H9 (cell line): ENCODE measurements around the gene IL20RB. TPM values are rescaled to one million over a fixed set of nuclear protein-coding genes. Genes with fewer than 3 reads are reported as not detected.

Source experiments
- DNase-seq: peaks from one replicate; pipeline ENCODE4 v3.0.0-alpha.2; 2017
- H2AFZ ChIP-seq: one replicate; pipeline ENCODE4 v1.6.1; 2013; ENCODE audit warnings: mild to moderate bottlenecking, low read length, control low read depth, moderate library complexity
- H2AK5ac ChIP-seq: 2 replicates; pipeline ENCODE4 v1.6.1; 2013; ENCODE audit warnings: low read length, control low read depth, mixed read lengths; ENCODE audit not compliant: insufficient read length
- H2BK120ac ChIP-seq: one replicate; pipeline ENCODE4 v1.6.1; 2013; ENCODE audit warnings: low read depth, mild to moderate bottlenecking, low read length, control low read depth, inconsistent platforms; ENCODE audit not compliant: poor library complexity, severe bottlenecking
- H2BK12ac ChIP-seq: 2 replicates; pipeline ENCODE4 v1.6.1; 2013; ENCODE audit warnings: low read length, control low read depth, mixed read lengths, low read depth; ENCODE audit not compliant: insufficient read length
- H2BK15ac ChIP-seq: 2 replicates; pipeline ENCODE4 v1.6.1; 2013; ENCODE audit warnings: low read depth, low read length, control low read depth
- H2BK20ac ChIP-seq: one replicate; pipeline ENCODE4 v1.6.1; 2013; ENCODE audit warnings: low read depth, mild to moderate bottlenecking, low read length, control low read depth, inconsistent platforms; ENCODE audit not compliant: poor library complexity, severe bottlenecking
- H2BK5ac ChIP-seq: 2 replicates; pipeline ENCODE4 v1.6.1; 2013; ENCODE audit warnings: low read length, control low read depth, mixed read lengths; ENCODE audit not compliant: insufficient read length
- H3K14ac ChIP-seq: 2 replicates; pipeline ENCODE4 v1.6.1; 2013; ENCODE audit warnings: low read length, control low read depth; ENCODE audit not compliant: insufficient read depth
- H3K18ac ChIP-seq: 2 replicates; pipeline ENCODE4 v1.6.1; 2013; ENCODE audit warnings: low read depth, mild to moderate bottlenecking, mixed read lengths, low read length, control low read depth; ENCODE audit not compliant: insufficient read length
- H3K23ac ChIP-seq: 2 replicates; pipeline ENCODE4 v1.6.1; 2013; ENCODE audit warnings: low read length, control low read depth, mixed read lengths, low read depth; ENCODE audit not compliant: insufficient read length
- H3K23me2 ChIP-seq: 2 replicates; pipeline ENCODE4 v1.6.1; 2013; ENCODE audit warnings: low read depth, mild to moderate bottlenecking, mixed read lengths, low read length, control low read depth; ENCODE audit not compliant: insufficient read length, poor library complexity, severe bottlenecking
- H3K27ac ChIP-seq: 2 replicates; pipeline ENCODE4 v1.5.1; 2013; ENCODE audit warnings: low read length, control low read depth, mixed read lengths, low read depth; ENCODE audit not compliant: insufficient read length
- H3K27me3 ChIP-seq: 2 replicates; pipeline ENCODE4 v1.6.1; 2013; ENCODE audit warnings: low read length, control low read depth, inconsistent platforms; ENCODE audit not compliant: insufficient read depth
- H3K4ac ChIP-seq: 2 replicates; pipeline ENCODE4 v1.6.1; 2013; ENCODE audit warnings: low read depth, mild to moderate bottlenecking, control low read depth, inconsistent platforms, low read length, moderate library complexity
- H3K4me1 ChIP-seq: 2 replicates; pipeline ENCODE4 v1.6.1; 2013; ENCODE audit warnings: low read length, control low read depth, inconsistent platforms; ENCODE audit not compliant: insufficient read depth
- H3K4me2 ChIP-seq: 2 replicates; pipeline ENCODE4 v1.6.1; 2013; ENCODE audit warnings: low read length, control low read depth, mixed read lengths; ENCODE audit not compliant: insufficient read length, insufficient read depth
- H3K56ac ChIP-seq: 2 replicates; pipeline ENCODE4 v1.6.1; 2013; ENCODE audit warnings: low read depth, mild to moderate bottlenecking, mixed read lengths, low read length, control low read depth; ENCODE audit not compliant: insufficient read length
- H3K79me1 ChIP-seq: 2 replicates; pipeline ENCODE4 v1.6.1; 2013; ENCODE audit warnings: low read depth, mild to moderate bottlenecking, moderate library complexity, low read length, control low read depth, inconsistent platforms; ENCODE audit not compliant: insufficient read depth, poor library complexity, severe bottlenecking
- H3K79me2 ChIP-seq: 2 replicates; pipeline ENCODE4 v1.6.1; 2013; ENCODE audit warnings: low read length, control low read depth, inconsistent platforms; ENCODE audit not compliant: insufficient read depth
- H3K9ac ChIP-seq: 2 replicates; pipeline ENCODE4 v1.6.1; 2013; ENCODE audit warnings: low read length, control low read depth, mixed read lengths; ENCODE audit not compliant: insufficient read length; ENCODE audit errors: extremely low read depth
- H3K9me3 ChIP-seq: one replicate; pipeline ENCODE4 v1.6.1; 2013; ENCODE audit warnings: low read depth, low read length, inconsistent platforms; ENCODE audit not compliant: control insufficient read depth
- H3T11ph ChIP-seq: one replicate; pipeline ENCODE4 v1.6.1; 2013; ENCODE audit warnings: mild to moderate bottlenecking, low read length, control low read depth, inconsistent platforms
- H4K20me1 ChIP-seq: one replicate; pipeline ENCODE4 v1.6.1; 2013; ENCODE audit not compliant: control insufficient read depth, insufficient read length, insufficient read depth
- H4K5ac ChIP-seq: 2 replicates; pipeline ENCODE4 v1.6.1; 2013; ENCODE audit warnings: low read depth, mild to moderate bottlenecking, mixed read lengths, low read length, control low read depth; ENCODE audit not compliant: insufficient read length
- H4K8ac ChIP-seq: replicated peaks from 2 replicates; pipeline ENCODE4 v1.6.1; 2013; ENCODE audit warnings: low read length, control low read depth, mixed read lengths, low read depth; ENCODE audit not compliant: insufficient read length
- H4K91ac ChIP-seq: 2 replicates; pipeline ENCODE4 v1.6.1; 2013; ENCODE audit warnings: low read depth, mild to moderate bottlenecking, moderate library complexity, mixed read lengths, low read length, control low read depth; ENCODE audit not compliant: insufficient read length
- H3K27ac Mint-ChIP-seq, 3 experiments: 2 replicates in 2 of 3; 3 replicates in 1 of 3; pipeline ENCODE4 v1.8.0; 2020 to 2021; ENCODE audit warnings: mixed read lengths in 3 of 3, mild to moderate bottlenecking in 1 of 3, moderate library complexity in 1 of 3
- H3K27me3 Mint-ChIP-seq: 2 replicates; pipeline ENCODE4 v1.8.0; 2021; ENCODE audit warnings: low read depth, mild to moderate bottlenecking, moderate library complexity, mixed read lengths
- H3K36me3 Mint-ChIP-seq, 3 experiments: 2 replicates in 2 of 3; 3 replicates in 1 of 3; pipeline ENCODE4 v1.8.0; 2020 to 2021; ENCODE audit warnings: low read depth in 3 of 3, mixed read lengths in 3 of 3; ENCODE audit not compliant: insufficient read depth in 1 of 3
- H3K4me1 Mint-ChIP-seq, 2 experiments: 2 replicates each; pipeline ENCODE4 v1.8.0; 2020; ENCODE audit warnings: mixed read lengths in 2 of 2
- H3K4me3 Mint-ChIP-seq, 2 experiments: 2 replicates in 1 of 2; 3 replicates in 1 of 2; pipeline ENCODE4 v1.8.0; 2020 to 2021; ENCODE audit warnings: mild to moderate bottlenecking in 2 of 2, mixed read lengths in 2 of 2, moderate library complexity in 1 of 2
- H3K9me3 Mint-ChIP-seq, 2 experiments: 2 replicates in 1 of 2; 3 replicates in 1 of 2; pipeline ENCODE4 v1.8.0; 2020; ENCODE audit warnings: mild to moderate bottlenecking in 2 of 2, mixed read lengths in 2 of 2, moderate library complexity in 1 of 2
- CTCF ChIP-seq: fragments of 200-600 bp; sonication (generic); conservative IDR thresholded peaks from 3 replicates; pipeline ENCODE4 v1.8.0; 2021; ENCODE audit warnings: antibody characterized with exemption, mild to moderate bottlenecking
- WGBS: extraction: QIAGEN DNeasy Blood & Tissue Kit; methylation state at CpG from one replicate; pipeline ENCODE4 v1.1.7; 2013; ENCODE audit warnings: missing lambda C conversion rate, low lambda C conversion rate, mixed read lengths; ENCODE audit not compliant: insufficient read length; ENCODE audit errors: extremely low coverage; 5-methylcytosine and 5-hydroxymethylcytosine counted together
- total RNA-seq: library from RNA; stranded (reverse); gene quantifications from 2 replicates; pipeline ENCODE4 v1.2.1, GENCODE V29; 2021

Gene IL20RB
- total RNA-seq, 1 experiment from 2014 or later = 1.5 TPM

GRCh38 chr3:136995652-136996051, 37.9 kb downstream of the IL20RB start:
- H3T11ph ChIP-seq = no peak overlapping the region
- no peak overlapping the region for H3K56ac ChIP-seq
- no peaks in the 10 kb centered on the region for H3K79me2 ChIP-seq
- H3K27me3 Mint-ChIP-seq = no peaks in the 10 kb centered on the region
- no peak overlapping the region for H4K91ac ChIP-seq
- H3K79me1 ChIP-seq = no peaks in the 10 kb centered on the region
- H3K4me3 Mint-ChIP-seq = no peak overlapping the region
- no peak overlapping the region for H3K4me2 ChIP-seq
- no peaks in the 10 kb centered on the region for H3K9me3 Mint-ChIP-seq
- H3K23ac ChIP-seq = no peak overlapping the region
- no peaks in the 10 kb centered on the region for H3K23me2 ChIP-seq
- H3K9ac ChIP-seq = no peak overlapping the region
- no peak overlapping the region for H2BK20ac ChIP-seq
- peaks cover 2% of the 10 kb centered on the region for H4K20me1 ChIP-seq
- H4K8ac ChIP-seq = no peak overlapping the region
- DNase-seq = no peak
- H2AK5ac ChIP-seq = no peak overlapping the region
- no peaks in the 10 kb centered on the region for H3K4me1 Mint-ChIP-seq
- H2BK5ac ChIP-seq = no peak overlapping the region
- H3K18ac ChIP-seq = no peak overlapping the region
- no peak overlapping the region for H2BK12ac ChIP-seq
- H4K5ac ChIP-seq = no peak overlapping the region
- no peak overlapping the region for H3K27ac Mint-ChIP-seq
- TF ChIP-seq CTCF = no peak
- no peaks in the 10 kb centered on the region for H3K9me3 ChIP-seq
- H2AFZ ChIP-seq = no peak overlapping the region
- no peak overlapping the region for H2BK120ac ChIP-seq
- no peak overlapping the region for H3K27ac ChIP-seq
- H3K4ac ChIP-seq = no peak overlapping the region
- H3K27me3 ChIP-seq = no peaks in the 10 kb centered on the region
- no CpG with 5 or more reads among the region's 1 CpG for WGBS
- no peaks in the 10 kb centered on the region for H3K4me1 ChIP-seq
- H3K36me3 Mint-ChIP-seq = no peaks in the 10 kb centered on the region
- no peak overlapping the region for H2BK15ac ChIP-seq
- H3K14ac ChIP-seq = no peak overlapping the region
